Breast epithelium (tissue), 4 donors: ENCODE results near the gene HMGB1. TPM values are rescaled to one million over a fixed set of nuclear protein-coding genes. Genes with fewer than 3 reads are reported as not detected.

Experiments
- DNase-seq, 2 donors: peaks; one replicate each; pipeline ENCODE4 v3.0.0-alpha.2; 2019; ENCODE audit warnings: low spot score in 2 of 2
- H3K27ac ChIP-seq, 2 donors: fragments of 200-600 bp; sonication (generic) in 1 of 2; one replicate each; pipeline ENCODE4 v1.5.1; 2016 to 2019; ENCODE audit warnings: mild to moderate bottlenecking in 1 of 2
- H3K27me3 ChIP-seq, 2 donors: fragments of 200-600 bp; sonication (generic) in 1 of 2; one replicate each; pipeline versions ENCODE4 v1.5.1 to v1.6.0; 2017 to 2019; ENCODE audit warnings: control low read depth in 1 of 2, mild to moderate bottlenecking in 1 of 2
- H3K36me3 ChIP-seq: fragments of 200-600 bp; one replicate; pipeline ENCODE4 v1.5.1; 2019
- H3K4me1 ChIP-seq, 2 donors: fragments of 200-600 bp; sonication (generic); one replicate each; pipeline ENCODE4 v1.5.1; 2016 to 2019; ENCODE audit warnings: control low read depth in 1 of 2
- H3K4me3 ChIP-seq, 3 donors: fragments of 200-600 bp; sonication (generic); 1 replicate in 2 of 3; 2 replicates in 1 of 3; pipeline ENCODE4 v1.5.1; 2016 to 2019; ENCODE audit warnings: mild to moderate bottlenecking in 3 of 3, moderate library complexity in 2 of 3
- H3K9me3 ChIP-seq, 2 donors: fragments of 200-600 bp; sonication (generic) in 1 of 2; one replicate each; pipeline ENCODE4 v1.5.1; 2016 to 2019; ENCODE audit warnings: control low read depth in 1 of 2
- CTCF ChIP-seq, 3 donors: fragments of 450-650 bp; IDR thresholded peaks; one replicate each; pipeline ENCODE4 v1.5.1; 2016 to 2017; ENCODE audit warnings: antibody characterized with exemption in 3 of 3, mild to moderate bottlenecking in 3 of 3, moderate library complexity in 3 of 3
- POLR2A ChIP-seq: fragments of 450-650 bp; IDR thresholded peaks from one replicate; pipeline ENCODE4 v1.6.1; 2016; ENCODE audit warnings: antibody characterized with exemption, mild to moderate bottlenecking, moderate library complexity
- POLR2AphosphoS5 ChIP-seq, 3 donors: sonication (generic); formaldehyde crosslinking; IDR thresholded peaks; one replicate each; pipeline ENCODE4 v1.6.1; 2017; ENCODE audit warnings: antibody characterized with exemption in 3 of 3
- intact Hi-C: fragments of 100-400 bp; cut with DNase I; formaldehyde crosslinking; loops from one replicate; pipeline ENCODE4 v1.15.1; 2023; ENCODE audit warnings: low total_unique reads
- total RNA-seq, 3 donors: library from RNA; depleted of rRNA; stranded (reverse); fragments of >200 nt; gene quantifications; one replicate each; pipeline ENCODE4 v1.1.0, GENCODE V29; 2016

Gene HMGB1
- total RNA-seq, 3 donors from 2014 or later = 185 to 269 (median 262) TPM

GRCh38 chr13:30429721-30430694, 35.7 kb downstream of the HMGB1 start:
- DNase-seq = no peak
- Histone ChIP-seq H3K27me3 (no peaks in the 10 kb centered on the region), H3K4me3 (no peak overlapping the region), H3K36me3 (no peaks in the 10 kb centered on the region), H3K4me1 (no peaks in the 10 kb centered on the region), H3K9me3 (no peaks in the 10 kb centered on the region), H3K27ac (no peak overlapping the region)
- TF ChIP-seq POLR2AphosphoS5 (IDR thresholded peaks at IDR 0.05) = no peak
- no peak for TF ChIP-seq CTCF (IDR thresholded peaks at IDR 0.05)
- TF ChIP-seq POLR2A = no peak
- intact Hi-C loops = no loop called here

- DNase-seq = no peak
- Histone ChIP-seq H3K36me3 (no peaks in the 10 kb centered on the region), H3K9me3 (no peaks in the 10 kb centered on the region), H3K27ac (no peak overlapping the region), H3K4me3 (no peak overlapping the region), H3K27me3 (no peaks in the 10 kb centered on the region), H3K4me1 (no peaks in the 10 kb centered on the region)
- intact Hi-C loops = no loop called here
- no peak for TF ChIP-seq POLR2AphosphoS5 (IDR thresholded peaks at IDR 0.05)
- TF ChIP-seq CTCF (IDR thresholded peaks at IDR 0.05) = no peak
- no peak for TF ChIP-seq POLR2A
Observed at GRCh38 chr13:30429235-30429634, 36.5 kb downstream of the HMGB1 start.

DNA sequence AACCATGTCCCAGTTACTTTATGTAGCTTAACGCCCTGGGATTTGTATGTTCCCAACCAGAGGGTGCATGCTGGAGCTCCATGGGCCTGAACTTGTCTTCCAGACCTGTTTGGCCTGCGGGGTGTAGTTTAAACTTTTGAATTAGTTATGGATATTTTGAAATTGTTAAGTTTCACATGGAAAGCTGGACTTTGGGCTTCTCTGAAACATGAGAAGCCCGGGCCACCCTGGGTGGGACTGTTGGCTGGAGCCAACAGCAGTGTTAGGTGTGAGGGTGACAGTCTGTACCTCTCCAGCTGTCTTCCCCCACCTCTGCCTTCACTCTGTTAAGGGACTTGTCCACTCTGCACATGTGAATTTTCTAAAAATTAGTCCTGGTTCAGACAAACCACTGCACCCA, 41.8 kb downstream of the HMGB1 start:
- Histone ChIP-seq H3K4me1 (no peaks in the 10 kb centered on the region), H3K9me3 (no peaks in the 10 kb centered on the region), H3K36me3 (no peaks in the 10 kb centered on the region), H3K4me3 (no peak overlapping the region), H3K27ac (no peak overlapping the region), H3K27me3 (no peaks in the 10 kb centered on the region)
- no peak for DNase-seq
- TF ChIP-seq POLR2AphosphoS5 (IDR thresholded peaks at IDR 0.05) (no peak), CTCF (IDR thresholded peaks at IDR 0.05) (no peak), POLR2A (no peak)
- intact Hi-C loops = no loop called here

GRCh38 chr13:30422054-30422839, 43.5 kb downstream of the HMGB1 start, which contains the start of gene UBE2L5:
Gene UBE2L5 (plus strand): TSS chr13:30422493. CDS start chr13:30427991, 5,498 bp downstream.
- H3K4me3 ChIP-seq = peak within 1 kb of the TSS; percentile 51 to 75 (median 62)
- intact Hi-C loops = no loop called here
- peak in 1 of 3 donors; percentile 50 for TF ChIP-seq POLR2AphosphoS5 (IDR thresholded peaks at IDR 0.05)
- no peak for TF ChIP-seq CTCF (IDR thresholded peaks at IDR 0.05)

More at GRCh38 chr13:30422054-30422839, 43.5 kb downstream of the HMGB1 start, which contains the start of gene UBE2L5:
- no peaks in the 10 kb centered on the region for H3K4me1 ChIP-seq
- H3K27ac ChIP-seq = peak within 1 kb of the TSS; percentile 95 to 96
- H3K9me3 ChIP-seq = no peaks in the 10 kb centered on the region
- H3K36me3 ChIP-seq = no peaks in the 10 kb centered on the region
- H3K27me3 ChIP-seq = no peaks in the 10 kb centered on the region
- peak; percentile 78 to 80 for DNase-seq
